Measurements from ENCODE around the gene SCAMP3. TPM values are rescaled to one million over a fixed set of nuclear protein-coding genes. Genes with fewer than 3 reads are reported as not detected.
A peak's percentile ranks its signal among the peaks of the same experiment; 100 is the strongest.

The SCAMP3 gene
- total and polyA plus RNA-seq, 2 experiments from 2014 or later: 80.5 to 135 TPM

- H3F3A ChIP-seq (ENCODE audit: insufficient read depth): peaks cover 17% of the 10 kb centered on the region
- peaks cover 30% of the 10 kb centered on the region for H3K79me2 ChIP-seq (ENCODE audit: insufficient read depth)
- WGBS, 2 experiments (ENCODE audit: low coverage in 1 of 2, low lambda C conversion rate in 2 of 2, missing lambda C conversion rate in 2 of 2): 1 to 3% methylated on average over 26 to 34 of the region's 35 CpGs
- peak overlapping the region; percentile 84 for H3K27ac ChIP-seq
- H3K4me3 ChIP-seq: peak overlapping the region; percentile 77
- no peaks in the 10 kb centered on the region for H3K9me2 ChIP-seq (ENCODE audit: insufficient read depth)
- peak; percentile 52 for DNase-seq
- no peaks in the 10 kb centered on the region for H4K20me1 ChIP-seq (ENCODE audit: insufficient read depth)
- no peaks in the 10 kb centered on the region for H3K27me3 ChIP-seq (replicated peaks; ENCODE audit: insufficient read depth)
- H3K36me3 ChIP-seq (ENCODE audit: low read depth): no peaks in the 10 kb centered on the region
- in situ Hi-C loops (cut with MboI): no loop called here
- H3K9me3 ChIP-seq (ENCODE audit: low read depth): no peaks in the 10 kb centered on the region
- peak overlapping the region; percentile 83 for H2AFZ ChIP-seq
- H3K4me2 ChIP-seq (ENCODE audit: unreplicated experiment): peak overlapping the region; percentile 84
- H3K9ac ChIP-seq: peak overlapping the region; percentile 84
- H3K4me1 ChIP-seq (ENCODE audit: insufficient read depth): peaks cover 7% of the 10 kb centered on the region; the same call in 1 of the 2 replicates
- TF ChIP-seq EZH2phosphoT487 (IDR thresholded peaks at IDR 0.05; ENCODE audit: insufficient read depth, low read depth): no peak
- no peak for TF ChIP-seq EZH2 (IDR thresholded peaks at IDR 0.05; ENCODE audit: insufficient read depth, poor library complexity, severe bottlenecking)
Measured at GRCh38 chr1:155254714-155255242, 7.4 kb downstream of the SCAMP3 start.

- no peaks in the 10 kb centered on the region for H3K36me3 ChIP-seq (ENCODE audit: low read depth)
- no peaks in the 10 kb centered on the region for H3K9me2 ChIP-seq (ENCODE audit: insufficient read depth)
- no peaks in the 10 kb centered on the region for H4K20me1 ChIP-seq (ENCODE audit: insufficient read depth)
- H3K4me2 ChIP-seq (ENCODE audit: unreplicated experiment): peak overlapping the region; percentile 84
- in situ Hi-C loops (cut with MboI): no loop called here
- no peaks in the 10 kb centered on the region for H3K9me3 ChIP-seq (ENCODE audit: low read depth)
- H3K27ac ChIP-seq: 0 out of 2 replicates have a peak overlapping the region, but pooled peaks have one; percentile 12
- peaks cover 7% of the 10 kb centered on the region; the same call in 1 of the 2 replicates for H3K4me1 ChIP-seq (ENCODE audit: insufficient read depth)
- DNase-seq: no peak
- peaks cover 25% of the 10 kb centered on the region for H3K79me2 ChIP-seq (ENCODE audit: insufficient read depth)
- no peak for TF ChIP-seq EZH2 (IDR thresholded peaks at IDR 0.05; ENCODE audit: insufficient read depth, poor library complexity, severe bottlenecking)
- TF ChIP-seq EZH2phosphoT487 (IDR thresholded peaks at IDR 0.05; ENCODE audit: insufficient read depth, low read depth): no peak
- peak overlapping the region; percentile 83 for H2AFZ ChIP-seq
- H3K9ac ChIP-seq: peak overlapping the region; percentile 84
- no peaks in the 10 kb centered on the region for H3K27me3 ChIP-seq (replicated peaks; ENCODE audit: insufficient read depth)
- H3K4me3 ChIP-seq: peak overlapping the region; percentile 77
- peaks cover 17% of the 10 kb centered on the region for H3F3A ChIP-seq (ENCODE audit: insufficient read depth)
- 13 to 15% methylated on average over 12 of the region's 12 CpGs for WGBS, 2 experiments (ENCODE audit: low coverage in 1 of 2, low lambda C conversion rate in 2 of 2, missing lambda C conversion rate in 2 of 2)
Measured at GRCh38 chr1:155254228-155254713, 7.9 kb downstream of the SCAMP3 start.

- Histone ChIP-seq H3K4me1 (ENCODE audit: insufficient read depth) (peaks cover 7% of the 10 kb centered on the region; the same call in 1 of the 2 replicates), H4K20me1 (ENCODE audit: insufficient read depth) (no peaks in the 10 kb centered on the region), H3K9me2 (ENCODE audit: insufficient read depth) (no peaks in the 10 kb centered on the region), H3K79me2 (ENCODE audit: insufficient read depth) (peaks cover 23% of the 10 kb centered on the region), H3K9me3 (ENCODE audit: low read depth) (no peaks in the 10 kb centered on the region), H3K9ac (peak overlapping the region; percentile 84), H3F3A (ENCODE audit: insufficient read depth) (peaks cover 17% of the 10 kb centered on the region), H3K4me2 (ENCODE audit: unreplicated experiment) (peak overlapping the region; percentile 84), H3K4me3 (peak overlapping the region; percentile 77), H3K27ac (0 out of 2 replicates have a peak overlapping the region, but pooled peaks have one; percentile 12), H2AFZ (peak overlapping the region; percentile 83; the same call in 1 of the 2 replicates), H3K36me3 (ENCODE audit: low read depth) (no peaks in the 10 kb centered on the region), H3K27me3 (replicated peaks; ENCODE audit: insufficient read depth) (no peaks in the 10 kb centered on the region)
- peak; percentile 57 for DNase-seq
- no peak for TF ChIP-seq EZH2 (IDR thresholded peaks at IDR 0.05; ENCODE audit: insufficient read depth, poor library complexity, severe bottlenecking)
- no peak for TF ChIP-seq EZH2phosphoT487 (IDR thresholded peaks at IDR 0.05; ENCODE audit: insufficient read depth, low read depth)
- in situ Hi-C loops (cut with MboI): no loop called here
- WGBS, 2 experiments (ENCODE audit: low coverage in 1 of 2, low lambda C conversion rate in 2 of 2, missing lambda C conversion rate in 2 of 2): 40 to 53% methylated on average over 5 of the region's 5 CpGs
Measured at GRCh38 chr1:155253797-155254196, 8.4 kb downstream of the SCAMP3 start.

- Histone ChIP-seq H3K27me3 (replicated peaks; ENCODE audit: insufficient read depth) (no peaks in the 10 kb centered on the region), H3K9me3 (ENCODE audit: low read depth) (no peaks in the 10 kb centered on the region), H3K27ac (no peak overlapping the region), H3K9me2 (ENCODE audit: insufficient read depth) (no peaks in the 10 kb centered on the region), H3K4me3 (peak overlapping the region; percentile 77), H3K4me2 (ENCODE audit: unreplicated experiment) (peak overlapping the region; percentile 84), H3F3A (ENCODE audit: insufficient read depth) (peaks cover 17% of the 10 kb centered on the region), H2AFZ (no peak overlapping the region), H3K9ac (peak overlapping the region; percentile 84; the same call in 1 of the 2 replicates), H3K36me3 (ENCODE audit: low read depth) (no peaks in the 10 kb centered on the region), H3K4me1 (ENCODE audit: insufficient read depth) (peaks cover 7% of the 10 kb centered on the region; the same call in 1 of the 2 replicates), H4K20me1 (ENCODE audit: insufficient read depth) (no peaks in the 10 kb centered on the region), H3K79me2 (ENCODE audit: insufficient read depth) (peaks cover 23% of the 10 kb centered on the region)
- in situ Hi-C loops (cut with MboI): no loop called here
- no peak for TF ChIP-seq EZH2 (IDR thresholded peaks at IDR 0.05; ENCODE audit: insufficient read depth, poor library complexity, severe bottlenecking)
- no peak for TF ChIP-seq EZH2phosphoT487 (IDR thresholded peaks at IDR 0.05; ENCODE audit: insufficient read depth, low read depth)
- DNase-seq: peak; percentile 17
- WGBS, 2 experiments (ENCODE audit: low coverage in 1 of 2, low lambda C conversion rate in 2 of 2, missing lambda C conversion rate in 2 of 2): 79 to 84% methylated on average over 5 of the region's 5 CpGs
Measured at GRCh38 chr1:155253208-155253607, 9.0 kb downstream of the SCAMP3 start.
